CD4-positive, alpha-beta T cell (primary cell): ENCODE measurements around the gene ESRRB. TPM values are rescaled to one million over a fixed set of nuclear protein-coding genes. Genes with fewer than 3 reads are reported as not detected.

Experiments
- ATAC-seq: fragments of 200-7000 bp; cut with Tn5 transposase; one replicate; pipeline ENCODE4 v1.10.0; 2022; ENCODE audit warnings: mild to moderate bottlenecking; ENCODE audit not compliant: poor library complexity
- CTCF ChIA-PET: fragments of 350-600 bp; sonication (Branson Sonifier 250); formaldehyde crosslinking; loops from one replicate; lab custom pipeline; 2021; ENCODE audit warnings: antibody characterized with exemption, inconsistent platforms; lab: Charles Lee
- POLR2A ChIA-PET: fragments of 350-600 bp; sonication (Branson Sonifier 250); formaldehyde crosslinking; loops from one replicate; lab custom pipeline; 2021; ENCODE audit warnings: antibody characterized with exemption, inconsistent platforms; lab: Charles Lee
- DNase-seq, 14 experiments: peaks; one replicate each; pipeline ENCODE4 v3.0.0-alpha.2; 2013 to 2020; ENCODE audit warnings: mixed read lengths in 2 of 14
- H3K27ac ChIP-seq, 2 donors: one replicate each; pipeline versions ENCODE4 v1.5.1 to v1.7.0; 2013; ENCODE audit warnings: low read length in 2 of 2, low read depth in 1 of 2, mild to moderate bottlenecking in 1 of 2
- H3K27me3 ChIP-seq, 2 experiments: 1 replicate in 1 of 2; 2 replicates in 1 of 2; pipeline versions ENCODE4 v1.6.1 to v1.7.0; 2013; ENCODE audit warnings: low read length in 2 of 2, control low read depth in 1 of 2, mild to moderate bottlenecking in 1 of 2, moderate library complexity in 1 of 2; ENCODE audit not compliant: insufficient read depth in 2 of 2, control insufficient read depth in 1 of 2
- H3K36me3 ChIP-seq: one replicate; pipeline ENCODE4 v1.6.1; 2013; ENCODE audit warnings: low read length, control low read depth; ENCODE audit not compliant: insufficient read depth
- H3K4me1 ChIP-seq: one replicate; pipeline ENCODE4 v1.6.1; 2013; ENCODE audit warnings: low read length, control low read depth; ENCODE audit not compliant: insufficient read depth
- H3K4me3 ChIP-seq: one replicate; pipeline ENCODE4 v1.5.1; 2013; ENCODE audit warnings: mild to moderate bottlenecking, low read length, moderate library complexity
- H3K9me3 ChIP-seq, 2 experiments: 1 replicate in 1 of 2; 2 replicates in 1 of 2; pipeline versions ENCODE4 v1.6.1 to v1.7.0; 2013; ENCODE audit warnings: low read length in 2 of 2, mild to moderate bottlenecking in 2 of 2, control low read depth in 1 of 2, moderate library complexity in 1 of 2; ENCODE audit not compliant: control insufficient read depth in 1 of 2, insufficient read depth in 1 of 2
- H3K27ac Mint-ChIP-seq: one replicate; pipeline ENCODE4 v1.8.0; 2020; ENCODE audit warnings: mixed read lengths
- H3K27me3 Mint-ChIP-seq: one replicate; pipeline ENCODE4 v1.8.0; 2021; ENCODE audit warnings: mixed read lengths
- H3K36me3 Mint-ChIP-seq: one replicate; pipeline ENCODE4 v1.8.0; 2021; ENCODE audit warnings: low read depth, mixed read lengths
- H3K4me1 Mint-ChIP-seq: one replicate; pipeline ENCODE4 v1.8.0; 2021; ENCODE audit warnings: low read depth, mixed read lengths
- H3K4me3 Mint-ChIP-seq: one replicate; pipeline ENCODE4 v1.8.0; 2020; ENCODE audit warnings: mild to moderate bottlenecking, mixed read lengths
- H3K9me3 Mint-ChIP-seq: one replicate; pipeline ENCODE4 v1.8.0; 2020; ENCODE audit warnings: mixed read lengths
- CTCF ChIP-seq: fragments of 200-600 bp; IDR thresholded peaks from one replicate; pipeline ENCODE4 v1.8.0; 2022; ENCODE audit warnings: antibody characterized with exemption, mild to moderate bottlenecking
- intact Hi-C, 2 experiments: fragments of 100-400 bp; cut with DNase I in 1 of 2; cut with micrococcal nuclease in 1 of 2; formaldehyde crosslinking; loops; one replicate each; pipeline versions ENCODE4 v1.15.1 to v1.9.0; 2023 to 2025; cut with DNase I, micrococcal nuclease
- total RNA-seq, 174 experiments: library from RNA in 2 of 174; stranded (reverse) in 2 of 174; gene quantifications; one replicate each; pipeline ENCODE4 v1.2.3 and lab custom pipeline; 2021 to 2026

ESRRB gene
- total RNA-seq, 2 experiments from 2014 or later = 0.17 to 0.27 TPM

- CTCF ChIA-PET = no interaction called here
- no peak overlapping the region for H3K4me3 ChIP-seq
- no peaks in the 10 kb centered on the region for H3K36me3 ChIP-seq
- Mint-ChIP-seq H3K36me3 (no peaks in the 10 kb centered on the region), H3K27ac (no peak overlapping the region), H3K27me3 (peaks cover 10% of the 10 kb centered on the region), H3K4me3 (no peak overlapping the region), H3K9me3 (no peaks in the 10 kb centered on the region), H3K4me1 (no peaks in the 10 kb centered on the region)
- no peak for ATAC-seq
- no peak overlapping the region for H3K27ac ChIP-seq
- POLR2A ChIA-PET = no interaction called here
- no peak for TF ChIP-seq CTCF
- intact Hi-C loops = no loop called here
- H3K27me3 ChIP-seq = no peaks in the 10 kb centered on the region
- no peak for DNase-seq
- H3K4me1 ChIP-seq = no peaks in the 10 kb centered on the region
- no peaks in the 10 kb centered on the region for H3K9me3 ChIP-seq
Observed at GRCh38 chr14:76502638-76503037, 126.7 kb downstream of the ESRRB start.

- Histone ChIP-seq H3K36me3 (no peaks in the 10 kb centered on the region), H3K27ac (no peak overlapping the region), H3K4me3 (no peak overlapping the region), H3K27me3 (peaks cover 5 to 6% of the 10 kb centered on the region in 2 experiments), H3K4me1 (no peaks in the 10 kb centered on the region), H3K9me3 (no peaks in the 10 kb centered on the region)
- ChIA-PET POLR2A (no interaction called here), CTCF (no interaction called here)
- no peak for TF ChIP-seq CTCF
- Mint-ChIP-seq H3K36me3 (no peaks in the 10 kb centered on the region), H3K9me3 (no peaks in the 10 kb centered on the region), H3K27ac (no peak overlapping the region), H3K4me1 (no peaks in the 10 kb centered on the region), H3K27me3 (peaks cover 45% of the 10 kb centered on the region), H3K4me3 (no peak overlapping the region)
- ATAC-seq (no peak), DNase-seq (no peak)
- intact Hi-C loops = no loop called here
Observed at GRCh38 chr14:76509311-76509710, 133.4 kb downstream of the ESRRB start.

GRCh38 chr14:76510181-76510580, 134.2 kb downstream of the ESRRB start:
- no peak overlapping the region for H3K4me3 ChIP-seq
- no peak overlapping the region for H3K4me3 Mint-ChIP-seq
- no peak for DNase-seq
- H3K27me3 Mint-ChIP-seq = peaks cover 49% of the 10 kb centered on the region
- no peaks in the 10 kb centered on the region for H3K9me3 Mint-ChIP-seq
- no peaks in the 10 kb centered on the region for H3K9me3 ChIP-seq
- no peaks in the 10 kb centered on the region for H3K36me3 ChIP-seq
- no peak for TF ChIP-seq CTCF
- ATAC-seq = no peak
- H3K27me3 ChIP-seq = peaks cover 6 to 10% of the 10 kb centered on the region in 2 experiments
- H3K27ac ChIP-seq = no peak overlapping the region
- no peaks in the 10 kb centered on the region for H3K4me1 ChIP-seq
- ChIA-PET POLR2A (no interaction called here), CTCF (interaction anchor here (0.6 kb wide), 1 partner anchor 482 kb away, joined by 4 read pairs; no protein-coding TSS in a partner anchor)
- no peak overlapping the region for H3K27ac Mint-ChIP-seq
- no peaks in the 10 kb centered on the region for H3K4me1 Mint-ChIP-seq
- H3K36me3 Mint-ChIP-seq = no peaks in the 10 kb centered on the region
- intact Hi-C loops = no loop called here
